Left forelimb (tissue), 1 donor: ENCODE data around the gene SSBP2.
"Not testable (repeated sequence)": the region's sequence is repeated elsewhere in the genome, so short reads cannot be mapped to it uniquely, and the experiment has no call there.

Experiments
- DNase-seq: peaks from one replicate; pipeline ENCODE4 v3.0.0-alpha.2; 2018; ENCODE audit warnings: low spot score

SSBP2 gene

GRCh38 chr5:81530919-81531318 lies 220.0 kb downstream of the SSBP2 start:
- DNase-seq: no peak

GRCh38 chr5:81525690-81526089 lies 225.2 kb downstream of the SSBP2 start:
- DNase-seq: no peak

- no peak for DNase-seq
These were observed 226.9 kb downstream of the SSBP2 start for GRCh38 chr5:81524015-81524414.

- DNase-seq: no peak
These were observed 228.3 kb downstream of the SSBP2 start for GRCh38 chr5:81522571-81522970.

- DNase-seq: no peak
These were observed 230.1 kb downstream of the SSBP2 start for GRCh38 chr5:81520769-81521168.

GRCh38 chr5:81519217-81519905 lies 231.5 kb downstream of the SSBP2 start:
- no peak for DNase-seq

- no peak for DNase-seq
These were observed 233.4 kb downstream of the SSBP2 start for GRCh38 chr5:81517462-81517861.

GRCh38 chr5:81516091-81516490 lies 234.8 kb downstream of the SSBP2 start:
- DNase-seq: no peak

- no peak for DNase-seq
These were observed 236.9 kb downstream of the SSBP2 start for GRCh38 chr5:81513982-81514381.

GRCh38 chr5:81513473-81513872 lies 237.4 kb downstream of the SSBP2 start:
- DNase-seq: no peak

GRCh38 chr5:81506900-81507588 lies 243.9 kb downstream of the SSBP2 start:
- no peak for DNase-seq

GRCh38 chr5:81506378-81506777 lies 244.5 kb downstream of the SSBP2 start:
- DNase-seq: no peak

- no peak for DNase-seq
These were observed 245.2 kb downstream of the SSBP2 start for GRCh38 chr5:81505672-81506071.

- DNase-seq: not testable (repeated sequence)
These were observed 247.3 kb downstream of the SSBP2 start for GRCh38 chr5:81503602-81504001.

GRCh38 chr5:81495286-81495685 lies 255.6 kb downstream of the SSBP2 start:
- DNase-seq: no peak

- no peak for DNase-seq
These were observed 262.0 kb downstream of the SSBP2 start for GRCh38 chr5:81488862-81489261.

GRCh38 chr5:81486711-81487110 lies 264.2 kb downstream of the SSBP2 start:
- DNase-seq: no peak

- DNase-seq: no peak
These were observed 268.3 kb downstream of the SSBP2 start for GRCh38 chr5:81482595-81482994.

GRCh38 chr5:81473395-81473794 lies 277.5 kb downstream of the SSBP2 start:
- DNase-seq: not testable (repeated sequence)

GRCh38 chr5:81469676-81470075 lies 281.2 kb downstream of the SSBP2 start:
- DNase-seq: no peak

GRCh38 chr5:81450940-81451339 lies 300.0 kb downstream of the SSBP2 start:
- no peak for DNase-seq

GRCh38 chr5:81435023-81435422 lies 315.9 kb downstream of the SSBP2 start:
- no peak for DNase-seq

GRCh38 chr5:81429985-81430384 lies 320.9 kb downstream of the SSBP2 start:
- DNase-seq: no peak

- DNase-seq: no peak
These were observed 321.5 kb downstream of the SSBP2 start for GRCh38 chr5:81429363-81429762.
